Activated T-helper 1 cell treated with Interleukin-2 at 50 U/mL for 16 hours (primary cell): ENCODE data around the gene UCP1.

Experiments
- DNase-seq: peaks from one replicate; pipeline ENCODE4 v3.0.0-alpha.2; 2020; ENCODE audit warnings: low read depth

Gene UCP1, protein sequence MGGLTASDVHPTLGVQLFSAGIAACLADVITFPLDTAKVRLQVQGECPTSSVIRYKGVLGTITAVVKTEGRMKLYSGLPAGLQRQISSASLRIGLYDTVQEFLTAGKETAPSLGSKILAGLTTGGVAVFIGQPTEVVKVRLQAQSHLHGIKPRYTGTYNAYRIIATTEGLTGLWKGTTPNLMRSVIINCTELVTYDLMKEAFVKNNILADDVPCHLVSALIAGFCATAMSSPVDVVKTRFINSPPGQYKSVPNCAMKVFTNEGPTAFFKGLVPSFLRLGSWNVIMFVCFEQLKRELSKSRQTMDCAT

DNA sequence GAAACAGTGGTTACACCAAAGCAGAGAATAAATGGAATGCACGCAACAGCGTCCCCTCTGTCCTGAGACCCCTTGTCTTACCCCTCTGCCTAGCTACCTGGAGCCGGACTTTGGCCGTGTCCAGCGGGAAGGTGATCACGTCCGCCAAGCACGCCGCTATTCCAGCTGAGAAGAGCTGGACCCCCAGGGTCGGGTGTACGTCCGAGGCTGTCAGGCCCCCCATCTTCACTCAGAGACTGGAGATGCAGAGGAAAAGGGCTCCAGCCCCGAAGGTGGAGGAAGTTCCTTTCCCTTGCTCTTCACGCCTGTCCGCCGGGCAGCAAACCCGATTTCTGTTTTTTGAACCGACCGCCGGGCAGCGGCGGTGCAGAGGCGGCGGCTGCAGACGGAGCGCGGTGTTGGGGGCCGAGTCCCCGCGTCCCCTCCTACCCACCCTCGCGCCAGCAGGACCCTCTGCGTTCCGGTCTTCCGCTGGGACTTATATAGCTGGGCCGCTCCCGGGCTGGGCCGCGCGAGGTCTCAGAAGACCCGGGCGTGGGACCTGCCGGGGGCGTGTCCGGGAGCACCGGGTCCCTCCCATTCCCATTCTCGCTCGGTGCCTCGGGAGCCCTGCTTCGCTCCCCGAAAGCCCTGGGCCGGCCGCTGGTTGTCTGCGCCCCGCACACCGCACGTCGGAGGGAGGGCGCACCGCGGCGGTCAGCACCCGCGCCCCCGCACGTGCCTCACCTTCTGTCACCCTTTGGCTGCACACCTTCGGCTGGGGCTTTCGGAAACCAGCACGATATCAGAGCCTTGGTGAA lies at the start of gene UCP1:
Gene UCP1, minus strand, starts transcription at position 455 of the 800 bp plus-strand sequence. Its CDS starts 232 bp downstream, at position 223.
- no peak for DNase-seq

DNA sequence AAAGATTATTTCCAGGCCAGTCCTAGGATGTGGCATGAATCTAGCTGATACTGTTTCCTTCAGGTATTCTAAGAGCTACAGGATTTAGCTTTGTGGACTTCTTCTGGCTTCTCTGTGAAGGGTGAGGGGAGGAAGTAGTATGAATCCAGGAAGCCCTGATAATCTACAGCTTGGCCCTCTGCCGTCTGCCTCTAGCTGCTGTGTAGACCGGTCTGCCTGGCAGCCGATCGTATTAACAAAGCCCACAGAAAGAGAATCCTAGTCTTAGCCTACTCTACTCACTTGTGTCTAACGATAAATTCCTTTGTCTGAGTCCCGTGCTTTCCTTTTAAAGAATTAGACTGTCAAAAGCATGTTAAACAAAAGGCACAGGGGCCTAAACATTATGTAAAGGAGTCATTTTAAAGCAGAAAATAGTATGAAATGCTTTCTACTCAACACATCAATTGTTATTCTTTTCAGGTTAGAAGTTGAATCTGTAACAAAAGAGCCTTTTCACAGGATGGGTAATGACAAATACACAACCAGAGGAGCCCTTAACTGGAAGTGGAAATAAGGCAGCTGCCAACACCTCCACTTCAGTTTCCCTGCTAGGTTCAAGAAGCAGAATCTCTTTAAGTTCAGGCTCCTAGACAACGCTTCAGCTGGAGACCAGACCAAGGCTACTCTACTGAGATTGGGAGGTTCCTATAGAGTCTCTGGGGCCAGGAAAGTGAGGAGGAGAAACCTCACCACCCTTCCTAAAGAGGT lies 48.9 kb upstream of the UCP1 start:
- DNase-seq, result no peak

DNA sequence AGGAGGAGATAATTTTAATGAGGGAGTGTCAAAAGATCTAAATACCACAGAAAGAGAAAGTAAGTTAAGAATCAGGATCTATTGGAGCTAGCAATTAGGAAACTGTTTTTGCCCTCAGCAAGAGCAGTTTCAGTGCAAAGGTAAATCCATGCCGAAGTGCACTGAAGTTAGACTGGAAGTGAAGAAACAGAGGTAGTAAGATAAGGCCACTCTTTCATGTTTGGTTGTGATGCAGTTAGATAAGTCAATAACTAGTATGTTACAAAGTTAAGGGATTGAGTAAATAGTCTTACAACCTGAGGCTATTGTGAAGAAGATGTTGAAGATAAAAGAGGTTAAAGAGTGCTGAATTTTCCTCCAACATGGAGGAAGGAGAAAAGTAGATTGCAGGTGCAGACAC lies 46.7 kb upstream of the UCP1 start:
- DNase-seq, result no peak

DNA sequence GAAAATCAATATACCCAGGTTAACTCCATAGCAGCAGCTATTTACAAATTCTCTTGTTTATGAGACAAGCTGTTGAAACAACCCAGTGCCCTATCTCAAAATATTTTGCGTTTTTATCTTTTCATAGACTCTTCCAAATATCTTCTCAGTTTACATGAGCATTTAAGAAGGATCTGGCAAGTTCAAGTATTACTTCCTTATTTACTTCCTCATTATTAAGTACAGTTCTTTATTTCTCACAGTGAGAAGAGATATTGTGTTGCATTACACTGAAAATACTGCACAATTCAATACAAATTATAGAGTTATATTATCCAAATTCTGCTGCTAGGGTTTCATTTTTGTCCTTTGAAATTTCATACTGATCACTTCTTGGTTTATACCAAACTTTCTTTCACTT lies 43.6 kb upstream of the UCP1 start:
- no peak for DNase-seq

DNA sequence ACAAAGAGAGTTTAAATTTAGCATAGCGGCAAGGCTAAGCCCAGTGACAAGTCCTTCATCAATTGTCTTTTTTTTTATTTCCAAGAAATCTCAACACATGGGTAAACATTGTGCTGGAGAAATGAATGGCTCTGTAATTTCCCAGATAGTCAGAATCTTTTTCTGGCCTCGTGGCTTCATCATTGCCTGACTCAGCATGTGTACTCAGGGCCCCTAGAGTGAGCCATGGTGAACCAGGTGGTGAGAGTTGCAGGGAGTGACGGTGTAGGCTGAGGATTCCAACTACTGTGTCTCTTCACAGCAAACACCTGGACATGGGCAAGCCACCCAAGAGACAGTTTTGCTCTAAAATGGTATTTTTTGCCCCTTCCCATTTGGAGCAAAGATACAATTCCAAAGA lies 43.1 kb upstream of the UCP1 start:
- no peak for DNase-seq

DNA sequence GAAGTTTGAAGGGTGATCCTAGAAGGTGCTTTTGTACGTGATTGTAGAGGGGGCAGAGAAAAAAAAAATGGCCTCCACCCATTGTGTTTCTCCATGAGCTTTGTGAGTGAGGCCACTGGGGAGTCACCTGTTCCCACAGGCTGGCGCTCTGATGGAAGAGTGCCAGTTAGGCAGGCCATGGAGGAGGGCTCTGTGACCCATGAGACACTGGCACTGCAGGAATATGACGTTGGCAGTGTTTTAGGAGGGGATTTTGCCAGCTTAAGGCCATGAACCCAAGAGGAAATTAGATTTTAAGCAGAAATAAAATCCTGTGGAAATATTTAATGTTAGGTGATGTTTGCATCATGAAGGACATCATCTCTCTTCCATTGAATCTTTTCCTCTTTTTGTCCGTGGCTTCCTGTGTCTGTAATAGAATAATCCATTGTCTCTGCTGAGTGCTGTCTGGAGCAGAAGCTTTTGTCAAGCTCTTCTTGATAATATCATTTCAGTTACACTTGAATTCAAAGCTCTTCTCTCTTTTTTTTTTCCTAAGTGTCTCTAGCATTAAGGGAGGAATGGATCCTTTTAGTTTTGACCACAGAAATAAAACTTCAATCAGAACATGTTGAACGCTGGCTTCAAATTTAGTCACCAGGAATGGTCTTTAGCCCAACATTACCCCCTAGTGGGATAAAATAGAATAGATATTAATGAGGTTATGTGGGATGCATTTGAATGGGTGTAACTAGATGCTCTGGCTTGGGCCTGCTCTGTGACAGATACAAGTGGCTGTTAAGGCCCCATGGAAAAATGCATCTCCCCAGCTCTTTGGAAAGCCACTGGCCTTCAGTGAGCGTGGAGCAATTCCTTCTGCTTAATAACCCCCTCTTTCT lies 41.0 kb upstream of the UCP1 start:
- DNase-seq, result no peak

DNA sequence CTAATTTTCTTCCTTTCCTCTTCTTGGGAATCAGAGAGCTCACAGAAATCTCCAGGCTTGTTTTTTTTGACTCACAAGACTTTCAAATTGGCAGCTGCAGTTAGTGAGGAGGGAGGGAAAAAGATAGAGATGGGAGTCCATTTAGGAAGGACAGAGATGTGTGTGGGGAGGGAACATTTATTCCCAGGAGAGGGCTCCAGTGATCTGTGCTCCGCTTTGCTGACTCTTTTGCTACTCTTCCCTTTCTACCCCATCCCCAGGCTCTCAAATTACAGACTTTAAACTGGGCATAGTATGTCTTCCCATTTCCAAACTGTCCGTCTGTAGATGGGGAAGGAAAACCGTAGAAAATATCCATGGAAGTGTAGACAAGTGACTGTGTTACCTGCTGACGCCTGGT lies 39.1 kb upstream of the UCP1 start:
- DNase-seq, result no peak

DNA sequence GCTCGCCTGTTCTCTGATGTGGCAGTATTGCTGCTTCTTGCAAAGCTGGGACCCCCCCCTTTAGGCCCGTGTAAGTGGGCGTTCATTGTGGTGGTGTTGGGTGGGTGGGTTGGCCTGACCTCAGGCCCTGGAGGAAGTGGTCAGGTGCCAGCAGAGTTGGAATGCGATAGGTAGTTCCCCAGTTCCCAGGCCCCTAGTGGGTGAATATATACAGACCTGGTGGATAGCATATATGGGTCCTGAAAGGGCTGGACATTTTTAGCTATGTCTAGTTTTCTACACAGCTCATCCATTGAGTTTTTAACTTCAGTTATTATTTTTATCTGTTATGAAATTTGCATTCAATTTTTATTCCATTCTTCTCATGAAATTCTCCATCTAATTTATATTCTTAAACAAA lies 35.8 kb upstream of the UCP1 start:
- DNase-seq, result no peak

DNA sequence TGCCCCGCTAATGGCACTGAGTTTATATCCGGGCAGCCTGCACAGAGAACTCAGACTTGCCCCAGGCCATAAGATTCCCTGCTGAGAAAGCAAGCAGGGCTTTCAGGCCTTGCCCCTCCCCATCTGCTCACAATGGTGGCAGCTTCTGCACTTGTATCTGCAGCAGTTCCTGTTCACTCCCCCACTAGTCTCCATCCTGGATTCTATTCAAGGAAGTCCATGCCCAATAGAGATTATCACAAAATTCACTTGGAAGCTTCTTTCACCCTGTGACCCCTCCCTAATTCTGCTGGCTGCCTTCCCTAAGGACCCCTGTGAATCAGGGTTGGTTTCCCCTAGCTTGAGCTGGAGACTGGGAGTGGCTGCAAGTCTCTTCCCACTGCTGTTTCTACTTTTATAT lies 34.5 kb upstream of the UCP1 start:
- no peak for DNase-seq

DNA sequence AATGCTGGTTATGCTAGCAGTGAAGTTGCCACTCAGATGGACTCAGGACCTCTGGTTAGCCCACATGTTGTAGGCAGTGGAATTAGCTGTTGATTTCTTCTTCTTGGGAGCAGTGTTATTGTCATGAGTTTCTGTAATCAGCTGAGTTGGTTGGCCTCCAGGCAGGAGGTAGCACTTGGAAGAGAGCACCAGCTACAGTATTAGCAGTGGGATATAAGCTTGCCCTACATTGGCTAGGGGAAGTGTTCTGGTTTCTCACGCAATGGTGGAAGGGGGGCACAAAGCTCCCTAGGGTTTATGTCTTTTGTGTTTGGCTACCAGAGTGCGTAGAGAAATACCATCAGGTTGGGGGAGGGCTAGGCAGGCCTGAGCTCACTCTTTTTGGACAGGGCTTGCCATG lies 34.0 kb upstream of the UCP1 start:
- DNase-seq, result no peak

DNA sequence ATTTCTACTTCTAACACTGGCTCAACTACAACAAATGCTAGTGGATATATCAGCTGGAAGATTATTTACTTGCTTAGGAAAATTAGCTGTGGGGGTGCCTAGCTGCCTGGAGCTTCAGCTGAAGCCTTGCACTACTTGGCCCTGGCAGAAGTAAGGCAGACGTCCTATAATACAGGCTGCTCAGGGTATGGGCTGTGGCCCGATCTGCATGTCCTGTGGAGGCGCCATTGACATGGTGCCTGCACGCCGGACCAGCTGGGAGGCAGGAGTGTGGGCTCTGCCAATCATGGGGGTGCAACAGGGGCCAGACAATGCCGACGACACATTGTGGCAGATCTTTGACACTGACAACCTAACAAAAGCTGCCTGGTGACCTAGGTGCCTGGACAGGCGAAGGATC lies 31.6 kb upstream of the UCP1 start:
- no peak for DNase-seq

DNA sequence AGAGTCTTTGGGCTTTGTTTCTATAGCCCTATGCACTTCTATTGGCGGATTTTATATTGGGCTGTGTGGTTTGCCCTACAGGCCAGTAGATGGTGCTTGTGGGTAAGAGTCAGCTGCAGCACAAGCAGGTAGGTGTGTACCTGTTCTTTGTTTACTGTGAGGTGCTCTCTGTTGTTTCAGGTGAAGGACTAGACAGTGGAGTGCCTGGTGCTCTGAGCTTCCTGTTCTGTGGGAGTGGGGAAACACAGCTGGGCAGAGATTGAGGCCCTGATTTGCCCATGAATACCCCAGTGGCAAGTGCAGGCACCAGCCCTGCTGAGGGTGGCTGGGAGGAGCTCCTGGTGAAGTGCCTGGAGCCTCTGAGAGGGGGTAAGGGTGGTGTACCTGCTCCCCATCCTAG lies 26.3 kb upstream of the UCP1 start:
- no peak for DNase-seq

DNA sequence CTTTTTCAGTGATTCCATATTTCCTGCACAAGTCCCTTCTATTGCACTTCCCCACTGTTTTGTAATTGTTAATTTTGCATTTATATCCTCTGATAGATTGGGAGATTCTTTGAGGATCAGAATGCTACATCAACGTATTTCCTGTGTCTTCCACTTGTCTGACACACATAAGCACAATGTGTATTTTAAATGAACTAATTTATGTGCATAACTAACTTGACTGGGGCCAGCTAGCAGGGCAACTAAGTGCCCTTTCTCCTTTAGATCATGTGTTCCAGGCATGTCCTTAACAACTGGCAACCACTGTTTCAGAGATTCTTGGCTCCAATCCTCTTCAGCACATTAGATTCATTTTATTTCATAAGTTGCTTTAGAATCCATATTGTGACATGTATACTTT lies 15.7 kb upstream of the UCP1 start:
- DNase-seq, result no peak

DNA sequence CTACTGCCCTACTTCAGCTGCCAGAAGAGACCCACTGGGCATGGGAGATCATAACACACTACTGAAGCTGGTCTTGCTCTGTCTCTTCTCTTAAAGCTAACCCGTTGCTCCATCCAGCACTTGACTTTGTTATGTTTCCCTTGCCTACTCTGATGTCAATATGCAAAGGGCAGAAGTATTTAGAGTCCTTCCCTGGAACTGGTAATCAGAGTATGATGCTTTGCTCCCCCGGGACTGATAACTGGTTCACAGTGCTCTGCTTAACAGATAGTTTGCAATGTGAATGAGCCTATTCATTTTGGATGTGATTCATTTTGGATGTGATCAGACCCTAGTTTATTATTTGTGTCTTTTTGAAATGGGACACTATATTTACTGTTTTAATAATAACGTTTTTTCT lies 12.3 kb upstream of the UCP1 start:
- DNase-seq, result no peak

DNA sequence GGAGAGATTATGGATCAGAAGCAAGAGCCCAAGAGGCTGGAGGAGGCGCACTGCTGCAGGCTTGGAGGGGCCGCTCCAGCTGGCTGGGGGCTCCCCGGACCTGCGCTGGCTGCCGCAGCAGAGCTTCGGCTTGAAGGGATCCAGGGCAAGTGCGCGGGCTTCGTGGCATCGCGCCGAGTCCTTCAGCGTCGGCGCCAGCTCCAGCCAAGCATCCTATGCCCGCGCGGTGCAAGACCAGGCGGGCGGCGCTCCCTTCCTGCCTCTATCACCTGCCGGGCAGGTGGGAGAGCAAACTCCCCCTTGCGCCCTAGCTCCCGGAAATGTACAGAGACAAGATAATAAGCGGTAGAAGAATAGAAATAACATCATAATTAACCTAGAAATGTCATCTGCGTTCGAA lies 10.5 kb upstream of the UCP1 start:
- DNase-seq, result no peak

DNA sequence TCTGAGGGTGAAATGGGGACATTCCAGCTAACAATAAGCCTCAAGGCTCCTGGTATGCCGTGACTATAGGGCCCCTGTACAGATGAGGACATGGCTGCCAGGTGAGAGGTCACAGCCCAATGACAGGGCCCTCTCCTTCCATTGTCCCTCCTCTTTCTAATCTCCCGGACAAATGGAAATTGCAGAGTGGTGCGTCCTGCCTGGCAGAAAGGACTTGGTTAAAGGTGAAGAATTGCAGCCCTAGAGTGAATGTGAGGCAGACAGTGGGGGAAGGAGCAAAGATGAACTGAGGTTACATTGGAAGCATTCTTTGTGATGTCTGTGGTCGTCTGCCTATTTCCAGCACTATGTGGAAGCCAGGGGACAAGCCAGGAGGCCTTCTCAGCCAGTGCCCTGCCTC lies 6.7 kb upstream of the UCP1 start:
- DNase-seq, result no peak

DNA sequence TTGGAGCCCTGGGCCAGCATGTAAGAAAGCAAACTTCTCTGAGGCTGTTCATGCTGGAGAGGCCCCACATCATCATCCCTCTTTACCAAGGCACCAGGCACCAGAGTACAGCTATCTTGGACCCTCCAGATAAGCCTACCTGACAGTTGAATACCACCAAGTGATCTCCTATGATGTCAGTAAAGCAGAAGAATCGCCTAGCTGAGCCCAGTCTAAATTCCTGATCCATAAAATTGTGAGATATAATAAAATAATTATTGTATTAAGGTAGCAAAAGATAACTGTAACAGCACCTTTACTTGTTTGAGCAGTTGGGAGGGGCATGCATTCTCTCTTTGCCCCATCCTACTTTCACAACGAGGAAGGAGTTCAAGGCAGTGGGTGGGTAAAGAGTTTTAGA lies 2.9 kb upstream of the UCP1 start:
- no peak for DNase-seq

DNA sequence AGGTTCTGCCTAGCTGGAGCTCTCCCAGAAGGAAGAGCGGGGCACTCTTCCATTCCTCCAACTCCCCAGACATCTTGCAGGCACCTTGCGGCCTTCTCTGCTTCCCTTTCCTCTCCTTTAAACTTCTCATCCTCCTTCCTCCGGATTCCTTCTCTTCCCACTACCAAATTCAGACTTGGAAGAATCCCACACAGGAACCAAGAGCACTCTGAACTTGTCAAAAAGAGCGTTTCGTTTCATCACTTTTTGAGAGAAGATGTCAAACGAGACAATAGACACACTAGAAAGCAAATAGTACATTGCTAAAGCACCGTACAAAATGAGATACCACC lies 512 bp upstream of the UCP1 start:
- DNase-seq, result no peak

DNA sequence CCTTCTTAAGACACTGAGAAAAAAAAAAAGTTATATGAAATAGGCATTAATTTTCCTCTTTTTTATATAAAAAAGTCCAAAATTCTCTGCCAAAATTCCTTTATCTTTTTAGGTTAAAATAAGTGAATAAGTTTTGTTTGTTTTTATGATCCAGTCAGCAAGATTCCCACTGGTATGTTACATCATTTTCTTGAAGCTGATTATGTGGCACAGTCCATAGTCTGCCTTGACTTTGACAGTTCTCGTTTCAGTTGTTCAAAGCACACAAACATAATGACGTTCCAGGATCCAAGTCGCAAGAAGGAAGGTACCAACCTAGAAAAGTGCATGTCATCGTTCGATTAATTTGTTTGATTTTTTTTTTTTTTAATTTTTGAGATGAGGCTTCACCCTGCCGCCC lies 9.1 kb downstream of the UCP1 start:
- DNase-seq, result no peak

DNA sequence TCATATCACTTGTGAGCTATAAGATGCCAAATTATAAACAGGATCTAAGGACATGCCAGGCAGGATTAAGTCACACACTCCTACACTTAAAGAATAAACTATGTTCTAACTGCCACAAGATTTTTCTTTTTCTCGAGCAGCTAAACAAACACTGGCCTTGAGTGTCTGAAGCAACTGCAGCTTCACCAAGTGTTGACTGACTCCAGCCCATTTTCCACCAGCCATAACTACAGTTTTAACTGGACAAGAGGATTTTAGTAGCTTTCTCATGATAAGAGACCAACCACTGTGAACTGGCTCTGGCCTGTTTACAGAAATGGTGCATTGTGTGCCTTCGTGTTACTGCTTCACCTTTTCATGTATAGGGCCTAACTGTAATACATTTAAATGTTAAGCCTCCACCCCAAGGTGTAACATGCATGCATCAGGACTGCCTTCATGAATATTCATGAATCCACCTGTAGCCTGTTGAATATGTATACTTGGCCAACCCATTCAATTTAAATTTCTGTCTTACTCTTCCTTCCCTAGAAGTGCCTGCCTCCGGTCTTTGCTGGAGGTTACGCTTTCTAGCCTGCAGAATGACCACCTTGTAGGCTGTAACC lies 10.8 kb downstream of the UCP1 start:
- no peak for DNase-seq

DNA sequence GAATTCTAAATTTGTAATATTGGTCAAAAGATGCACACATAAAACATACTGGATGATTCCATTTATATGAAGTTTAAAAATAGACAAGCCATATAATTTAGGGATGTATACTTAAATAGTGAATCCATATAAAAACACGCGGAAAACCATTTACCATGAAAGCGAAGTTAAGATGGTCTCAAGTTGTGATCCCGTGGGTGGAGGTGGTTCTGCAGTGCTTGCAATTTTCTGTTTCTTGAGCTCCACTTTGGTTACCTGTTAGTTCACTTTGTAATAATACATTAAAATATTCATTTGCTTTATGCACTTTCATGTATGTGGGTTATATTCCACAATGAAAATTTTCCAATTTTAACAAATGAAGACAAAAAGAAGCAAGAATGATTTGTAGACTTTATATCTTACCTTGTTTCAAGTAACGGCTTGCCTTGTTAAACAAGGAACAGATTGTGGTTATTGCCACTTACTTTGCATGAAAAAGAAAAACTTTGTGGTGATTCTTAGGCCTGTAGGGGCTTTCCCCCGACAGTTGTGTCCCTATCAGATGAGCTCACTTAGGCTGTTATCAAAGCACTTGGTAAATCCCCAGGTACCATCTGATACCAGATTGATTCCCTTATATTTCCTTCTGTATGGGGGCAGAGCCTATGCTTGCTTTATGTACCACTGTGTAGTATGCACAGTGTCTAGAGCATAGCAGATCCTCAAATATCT lies 12.2 kb downstream of the UCP1 start:
- DNase-seq, result no peak
